WI38 (cell line): ENCODE results near the gene GALE.
A peak's percentile ranks its signal among the peaks of the same experiment; 100 is the strongest.
"Not testable (repeated sequence)": the region's sequence is repeated elsewhere in the genome, so short reads cannot be mapped to it uniquely, and the experiment has no call there.

Experiments
- H3K4me3 ChIP-seq: 2 replicates; pipeline ENCODE4 v1.5.1; 2011; ENCODE audit warnings: low read depth, mild to moderate bottlenecking, control low read depth, low read length
- CTCF ChIP-seq: IDR thresholded peaks from 2 replicates; pipeline ENCODE4 v1.5.1; 2012; ENCODE audit warnings: low read depth, mild to moderate bottlenecking, control low read depth, low read length

The GALE gene

GRCh38 chr1:23799570-23800399 is 769 bp downstream of the GALE start:
- TF ChIP-seq CTCF: no peak
- H3K4me3 ChIP-seq: peak overlapping the region; percentile 79

DNA sequence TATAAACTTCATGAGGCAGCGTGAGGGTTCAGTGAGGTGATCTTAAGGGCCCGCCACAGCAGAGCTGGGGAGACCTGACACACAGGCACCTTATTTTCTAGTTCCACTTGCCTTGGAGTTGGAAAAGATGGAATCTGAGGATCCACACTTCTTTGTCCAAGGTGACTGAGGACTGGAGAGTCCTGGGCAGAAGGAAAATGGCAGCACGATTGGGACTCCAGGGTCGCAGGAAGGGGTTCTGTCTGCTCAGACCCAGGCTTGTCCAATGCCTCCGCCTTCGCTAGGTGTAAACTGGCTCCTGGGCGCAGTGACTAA is 1.3 kb downstream of the GALE start:
- peak overlapping the region; percentile 79 for H3K4me3 ChIP-seq
- TF ChIP-seq CTCF: no peak

DNA sequence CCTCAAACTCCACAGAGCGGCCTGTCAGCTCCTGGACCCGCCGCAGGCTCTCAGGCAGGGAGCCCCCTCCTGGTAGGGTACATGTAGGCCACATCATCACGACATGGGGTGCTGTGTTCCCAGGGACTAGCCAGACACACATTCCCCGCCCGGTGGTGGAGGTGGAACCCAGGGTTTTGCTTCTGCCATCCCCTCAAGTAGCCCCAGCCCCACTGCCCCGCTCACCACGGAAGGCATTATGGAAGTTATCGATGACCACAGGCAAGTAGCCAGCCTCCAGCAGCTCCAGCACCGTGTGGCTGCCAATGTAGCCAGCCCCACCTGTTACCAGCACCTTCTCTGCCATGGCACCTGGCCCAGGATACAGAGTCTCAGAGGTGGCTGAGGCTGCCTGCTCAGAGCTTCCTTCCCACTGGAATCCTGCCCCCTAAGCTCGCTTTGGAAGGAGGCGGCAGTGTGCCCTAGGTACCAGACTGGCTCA is 1.9 kb downstream of the GALE start:
- H3K4me3 ChIP-seq: no peak overlapping the region
- TF ChIP-seq CTCF: no peak

DNA sequence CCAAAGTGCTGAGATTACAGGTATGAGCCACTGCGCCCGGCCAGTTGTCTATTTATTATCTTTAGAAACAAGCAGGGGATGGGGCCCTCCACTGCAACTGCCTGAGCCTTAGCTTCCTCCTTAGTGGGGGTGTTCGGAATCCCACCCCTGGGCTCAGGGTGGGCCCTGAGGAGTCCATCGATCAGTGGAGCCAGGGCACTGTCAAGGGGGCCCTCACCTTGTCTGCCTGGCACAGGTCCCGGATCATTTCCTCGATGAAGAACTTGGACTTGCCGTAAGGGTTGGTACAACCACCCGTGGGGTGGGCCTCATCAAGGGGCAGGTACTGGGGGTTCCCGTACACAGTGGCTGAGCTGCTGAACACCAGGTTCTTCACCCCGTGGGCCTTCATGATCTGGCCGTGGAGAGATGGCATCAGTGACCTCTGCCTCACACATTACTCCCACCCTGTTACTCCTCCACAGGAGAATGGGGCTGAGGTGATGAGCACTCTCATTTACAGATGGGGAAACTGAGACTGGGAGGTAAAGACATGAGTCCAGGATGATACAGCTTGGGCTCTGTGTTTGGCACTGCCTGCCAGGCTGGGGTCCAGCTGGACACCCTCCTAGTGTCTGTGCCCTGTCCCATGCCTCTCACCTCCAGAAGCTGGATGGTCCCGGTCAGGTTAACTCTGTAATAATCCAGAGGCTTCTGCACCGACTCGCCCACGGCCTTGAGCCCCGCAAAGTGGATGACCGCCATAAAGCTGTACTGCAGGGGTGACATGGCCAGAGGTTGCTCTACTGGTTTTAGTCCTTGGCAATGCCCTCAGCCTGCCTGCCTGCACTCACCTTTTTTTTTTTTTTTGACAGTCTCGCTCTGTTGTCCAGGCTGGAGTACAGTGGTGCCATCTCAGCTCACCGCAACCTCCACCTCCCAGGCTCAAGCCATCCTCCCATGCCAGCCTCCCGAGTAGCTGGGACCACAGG is 2.8 kb downstream of the GALE start:
- H3K4me3 ChIP-seq: no peak overlapping the region
- no peak for TF ChIP-seq CTCF

DNA sequence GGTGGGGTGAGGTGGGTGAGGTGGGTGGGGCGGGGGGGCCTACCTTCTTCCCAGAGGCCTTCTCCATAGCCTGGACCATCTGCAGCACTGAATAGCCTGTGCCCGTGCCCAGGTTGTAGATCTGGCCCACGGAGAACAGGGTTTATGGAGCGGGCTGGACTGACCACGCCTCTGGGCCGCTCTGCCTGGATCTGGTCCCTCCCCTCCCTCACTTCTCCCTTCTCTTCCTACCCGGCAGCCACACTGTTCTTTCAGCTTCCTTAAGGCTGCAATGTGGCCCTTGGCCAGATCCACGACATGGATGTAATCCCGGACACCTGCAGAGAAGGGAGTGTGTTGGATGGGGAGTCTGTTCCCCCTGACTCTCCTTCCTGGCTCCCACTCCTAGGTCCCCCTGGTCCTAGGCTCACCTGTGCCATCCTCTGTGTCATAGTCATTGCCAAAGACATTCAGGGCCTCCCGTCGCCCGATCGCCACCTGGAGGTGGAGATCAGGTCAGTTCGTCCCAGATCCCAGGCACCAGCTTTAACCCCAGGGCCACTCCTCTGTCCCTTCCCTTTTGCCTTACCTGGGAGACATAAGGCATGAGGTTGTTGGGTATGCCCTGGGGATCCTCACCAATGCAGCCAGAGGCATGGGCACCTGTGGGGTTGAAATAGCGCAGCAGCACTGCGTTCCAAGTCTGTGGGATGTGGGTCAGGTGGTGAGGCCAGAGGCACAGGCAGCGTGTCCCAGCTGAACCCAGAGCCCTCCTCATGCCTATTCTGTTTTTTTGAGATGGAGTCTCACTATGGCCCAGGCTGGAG is 3.9 kb downstream of the GALE start:
- H3K4me3 ChIP-seq: no peak overlapping the region
- no peak for TF ChIP-seq CTCF

- no peak overlapping the region for H3K4me3 ChIP-seq
- no peak for TF ChIP-seq CTCF
These were observed 4.7 kb downstream of the GALE start for GRCh38 chr1:23795676-23796465.

GRCh38 chr1:23794732-23795182 is 5.8 kb downstream of the GALE start:
- H3K4me3 ChIP-seq: not testable (repeated sequence)
